Measurements from ENCODE around the gene PPARG. TPM values are rescaled to one million over a fixed set of nuclear protein-coding genes. Genes with fewer than 3 reads are reported as not detected.

Gene PPARG
- total RNA-seq, 2 donors from 2014 or later, result 1.4 to 1.9 TPM

GRCh38 chr3:12408984-12409683 is 120.3 kb downstream of the PPARG start:
- DNase-seq (no peak), ATAC-seq (replicated peaks in 1 of 2) (no peak)
- Mint-ChIP-seq H3K9me3 (no peaks in the 10 kb centered on the region), H3K4me3 (no peak overlapping the region), H3K27ac (no peak overlapping the region), H3K36me3 (ENCODE audit: insufficient read depth in 2 of 2) (no peaks in the 10 kb centered on the region), H3K27me3 (ENCODE audit: low read depth) (peaks cover 33% of the 10 kb centered on the region), H3K4me1 (ENCODE audit: low read depth) (no peaks in the 10 kb centered on the region)

DNA sequence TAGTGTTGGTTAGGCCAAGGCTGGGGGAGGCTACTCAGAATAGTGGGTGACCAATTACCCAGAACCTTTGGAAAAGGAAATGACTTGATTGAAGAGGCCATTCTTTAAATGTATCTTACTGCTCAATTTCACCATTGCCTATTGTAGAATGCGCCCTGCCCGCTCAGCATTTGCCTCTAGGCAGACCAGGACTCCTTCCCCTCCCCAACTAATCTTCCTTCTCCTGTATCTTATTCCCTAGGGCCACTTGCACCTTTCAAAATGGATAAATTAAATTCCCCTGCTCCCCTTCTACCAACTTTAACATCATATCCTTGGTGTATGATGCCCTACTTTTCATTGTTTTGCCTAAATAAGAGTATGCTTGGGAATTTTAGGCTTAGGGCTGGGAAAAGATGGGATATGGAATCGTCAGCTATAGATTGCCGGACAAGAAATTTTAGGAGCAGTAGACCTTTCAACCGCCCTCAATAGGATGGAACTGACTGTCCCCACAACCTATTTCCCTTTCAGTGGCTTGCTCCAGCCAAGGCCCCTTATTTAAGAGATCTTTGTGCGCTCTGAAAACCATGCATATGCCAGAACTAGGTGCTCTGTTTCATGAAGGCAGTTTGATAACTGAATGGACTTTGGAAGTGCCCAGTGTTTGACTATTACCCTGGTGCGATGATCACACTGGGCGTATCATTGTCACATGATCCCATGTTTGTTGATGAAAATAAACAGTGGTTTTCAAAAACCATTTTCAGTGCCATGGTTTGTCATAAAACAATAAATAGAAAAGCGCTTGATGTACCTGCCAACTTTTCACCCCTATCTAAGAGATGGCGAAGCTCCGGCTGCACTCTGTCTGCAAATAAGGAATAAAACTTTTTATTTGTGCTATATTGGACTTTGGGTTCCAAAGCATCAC is 121.1 kb downstream of the PPARG start:
- DNase-seq, result no peak
- no peaks in the 10 kb centered on the region for H3K36me3 Mint-ChIP-seq (ENCODE audit: insufficient read depth in 2 of 2)
- peaks cover 29% of the 10 kb centered on the region for H3K27me3 Mint-ChIP-seq (ENCODE audit: low read depth)
- no peak overlapping the region for H3K27ac Mint-ChIP-seq
- no peak overlapping the region for H3K4me3 Mint-ChIP-seq
- H3K4me1 Mint-ChIP-seq (ENCODE audit: low read depth), result peaks cover 2% of the 10 kb centered on the region
- no peak for ATAC-seq (replicated peaks in 1 of 2)
- no peaks in the 10 kb centered on the region for H3K9me3 Mint-ChIP-seq

DNA sequence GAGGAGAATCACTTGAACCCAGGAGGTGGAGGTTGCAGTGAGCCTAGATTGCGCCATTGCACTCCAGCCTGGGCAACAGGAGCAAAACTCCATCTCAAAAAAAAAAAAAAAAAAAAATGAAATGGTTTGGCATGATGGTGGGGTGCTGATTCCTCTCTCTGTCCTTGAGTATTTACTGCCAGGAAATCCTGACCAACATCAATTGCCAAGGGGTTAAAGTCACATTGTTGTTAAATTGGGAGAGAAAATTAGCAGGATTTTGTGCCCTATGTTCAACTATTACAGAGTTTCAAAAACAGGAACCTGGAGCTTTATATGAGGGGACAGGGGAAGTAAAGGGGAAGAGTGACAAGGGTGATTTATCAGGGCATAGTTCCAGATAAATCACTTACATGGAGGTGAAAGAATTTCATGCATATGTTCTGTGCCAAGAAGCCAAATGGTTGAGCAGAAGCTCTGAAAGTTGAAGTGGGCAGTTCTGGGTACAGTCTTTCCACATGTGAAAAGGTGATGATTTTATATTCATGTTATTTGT is 124.9 kb downstream of the PPARG start:
- Mint-ChIP-seq H3K36me3 (ENCODE audit: insufficient read depth in 2 of 2) (no peaks in the 10 kb centered on the region), H3K27ac (no peak overlapping the region), H3K4me1 (ENCODE audit: low read depth) (peaks cover 6% of the 10 kb centered on the region), H3K9me3 (no peaks in the 10 kb centered on the region), H3K4me3 (no peak overlapping the region), H3K27me3 (ENCODE audit: low read depth) (peaks cover 19% of the 10 kb centered on the region)
- ATAC-seq (replicated peaks in 1 of 2), result no peak
- DNase-seq, result no peak

DNA sequence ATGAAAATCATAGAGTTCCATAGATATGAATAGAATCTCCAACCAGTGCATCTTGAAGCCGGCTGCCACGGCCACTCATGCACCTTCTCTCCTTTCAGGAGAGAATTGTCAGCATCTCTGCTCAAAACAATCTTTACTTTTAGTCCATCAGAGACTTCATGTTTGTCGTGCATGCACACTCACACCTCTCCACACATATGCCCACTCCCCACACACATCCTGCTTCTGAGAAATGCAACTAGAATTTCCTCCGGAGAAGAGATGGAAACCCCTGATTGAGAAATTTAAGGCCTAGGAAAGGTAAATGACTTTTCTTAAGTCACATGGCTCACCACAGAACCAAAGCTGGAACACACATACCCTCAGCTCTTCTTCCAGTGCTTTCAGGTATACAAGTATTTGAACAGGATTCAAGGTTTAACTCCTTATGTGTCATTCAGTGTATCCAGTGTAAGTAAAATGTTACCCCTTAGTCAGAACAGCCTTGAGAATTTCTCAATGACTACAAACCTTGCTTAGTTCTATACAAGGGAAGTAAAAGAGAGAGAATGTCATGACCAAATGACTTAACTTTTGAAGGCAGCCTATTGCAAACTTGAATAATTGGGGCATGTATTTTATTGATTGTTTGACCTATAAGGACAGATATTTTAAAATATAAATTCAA is 126.3 kb downstream of the PPARG start:
- ATAC-seq (replicated peaks in 1 of 2), result peak; percentile 15 to 91
- H3K4me1 Mint-ChIP-seq (ENCODE audit: low read depth), result peaks cover 7% of the 10 kb centered on the region
- H3K4me3 Mint-ChIP-seq, result no peak overlapping the region
- no peak overlapping the region for H3K27ac Mint-ChIP-seq
- DNase-seq, result no peak
- H3K27me3 Mint-ChIP-seq (ENCODE audit: low read depth), result peaks cover 15% of the 10 kb centered on the region
- no peaks in the 10 kb centered on the region for H3K9me3 Mint-ChIP-seq
- H3K36me3 Mint-ChIP-seq (ENCODE audit: insufficient read depth in 2 of 2), result no peaks in the 10 kb centered on the region

DNA sequence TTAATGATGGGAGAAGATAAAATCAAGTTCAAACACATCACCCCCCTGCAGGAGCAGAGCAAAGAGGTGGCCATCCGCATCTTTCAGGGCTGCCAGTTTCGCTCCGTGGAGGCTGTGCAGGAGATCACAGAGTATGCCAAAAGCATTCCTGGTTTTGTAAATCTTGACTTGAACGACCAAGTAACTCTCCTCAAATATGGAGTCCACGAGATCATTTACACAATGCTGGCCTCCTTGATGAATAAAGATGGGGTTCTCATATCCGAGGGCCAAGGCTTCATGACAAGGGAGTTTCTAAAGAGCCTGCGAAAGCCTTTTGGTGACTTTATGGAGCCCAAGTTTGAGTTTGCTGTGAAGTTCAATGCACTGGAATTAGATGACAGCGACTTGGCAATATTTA is 127.9 kb downstream of the PPARG start:
- ATAC-seq (replicated peaks in 1 of 2), result no peak
- Mint-ChIP-seq H3K9me3 (no peaks in the 10 kb centered on the region), H3K4me3 (no peak overlapping the region), H3K4me1 (ENCODE audit: low read depth) (peaks cover 19% of the 10 kb centered on the region), H3K27me3 (ENCODE audit: low read depth) (peaks cover 6% of the 10 kb centered on the region), H3K27ac (no peak overlapping the region), H3K36me3 (ENCODE audit: insufficient read depth in 2 of 2) (no peaks in the 10 kb centered on the region)
- DNase-seq, result no peak

GRCh38 chr3:12420393-12420792 is 131.5 kb downstream of the PPARG start:
- Mint-ChIP-seq H3K9me3 (no peaks in the 10 kb centered on the region), H3K27ac (no peak overlapping the region), H3K4me3 (peak overlapping the region; percentile 5 to 6), H3K4me1 (ENCODE audit: low read depth) (peaks cover 29% of the 10 kb centered on the region), H3K27me3 (ENCODE audit: low read depth) (peaks cover 13% of the 10 kb centered on the region), H3K36me3 (ENCODE audit: insufficient read depth in 2 of 2) (no peaks in the 10 kb centered on the region)
- ATAC-seq (replicated peaks in 1 of 2) (peak; percentile 27 to 33), DNase-seq (peak; percentile 9)

- H3K27ac Mint-ChIP-seq, result no peak overlapping the region
- no peaks in the 10 kb centered on the region for H3K36me3 Mint-ChIP-seq (ENCODE audit: insufficient read depth in 2 of 2)
- peaks cover 30% of the 10 kb centered on the region for H3K4me1 Mint-ChIP-seq (ENCODE audit: low read depth)
- DNase-seq, result no peak
- H3K27me3 Mint-ChIP-seq (ENCODE audit: low read depth), result peaks cover 13% of the 10 kb centered on the region
- H3K4me3 Mint-ChIP-seq, result no peak overlapping the region
- ATAC-seq (replicated peaks in 1 of 2), result no peak
- no peaks in the 10 kb centered on the region for H3K9me3 Mint-ChIP-seq
These were observed 132.3 kb downstream of the PPARG start for GRCh38 chr3:12421132-12421531.

DNA sequence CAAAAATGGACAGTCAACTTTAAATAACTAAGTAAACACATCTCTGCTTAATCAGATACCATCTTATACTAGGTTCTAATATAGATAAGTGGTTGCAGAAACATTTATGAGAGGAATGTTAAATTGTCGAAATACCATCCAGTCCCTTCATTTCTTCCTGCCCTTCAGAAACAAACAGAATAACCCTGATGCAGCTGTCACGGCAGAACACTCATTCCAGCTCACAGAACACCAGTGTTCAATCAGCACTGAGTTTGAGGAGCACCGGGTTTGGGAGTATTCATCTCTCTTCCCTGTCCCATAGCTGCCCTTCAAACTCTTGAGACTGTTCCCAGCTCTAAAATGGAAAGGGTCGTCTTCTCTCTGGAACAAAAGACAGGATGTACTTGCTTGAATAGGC is 134.3 kb downstream of the PPARG start:
- no peak for ATAC-seq (replicated peaks in 1 of 2)
- no peaks in the 10 kb centered on the region for H3K9me3 Mint-ChIP-seq
- peaks cover 30% of the 10 kb centered on the region for H3K4me1 Mint-ChIP-seq (ENCODE audit: low read depth)

DNA sequence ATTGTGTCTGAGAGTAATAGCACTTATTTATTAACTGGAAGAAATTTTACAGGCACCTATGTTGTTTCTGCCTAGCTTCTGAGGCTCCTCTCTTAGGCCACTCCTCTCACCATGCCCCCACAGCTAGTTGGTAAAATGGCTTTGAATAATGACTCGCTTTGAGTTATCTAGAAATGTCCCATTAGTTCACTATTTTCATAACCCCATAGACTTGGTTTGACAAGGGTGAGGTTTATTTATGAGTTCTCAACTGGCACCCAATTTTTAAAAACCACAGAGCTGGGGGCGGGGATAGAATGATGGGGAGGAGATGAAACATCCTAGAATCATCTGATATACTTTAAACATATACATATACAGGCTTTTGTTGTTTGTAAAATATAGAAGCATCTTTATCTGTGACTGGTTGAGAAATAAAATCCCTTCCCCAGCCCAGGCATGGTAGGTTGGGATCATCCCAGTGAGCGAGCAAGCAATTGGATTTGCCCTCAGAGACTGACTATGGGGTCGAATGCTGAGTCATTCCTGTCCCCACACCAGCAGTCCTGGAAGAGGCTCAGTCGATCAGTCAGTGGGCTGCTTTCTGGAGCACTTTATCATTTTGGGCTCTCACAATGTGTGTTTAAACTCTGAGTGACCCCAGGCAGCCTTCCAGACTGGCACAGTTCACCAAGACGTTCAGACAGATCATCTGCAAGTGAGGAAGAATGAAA is 135.2 kb downstream of the PPARG start:
- peak; percentile 64 to 85 for ATAC-seq (replicated peaks in 1 of 2)
- Mint-ChIP-seq H3K4me1 (ENCODE audit: low read depth) (peaks cover 30% of the 10 kb centered on the region), H3K27ac (no peak overlapping the region), H3K4me3 (peak overlapping the region; percentile 4 to 38), H3K36me3 (ENCODE audit: insufficient read depth in 2 of 2) (no peaks in the 10 kb centered on the region), H3K27me3 (ENCODE audit: low read depth) (peaks cover 24% of the 10 kb centered on the region), H3K9me3 (no peaks in the 10 kb centered on the region)
- peak; percentile 24 to 33 for DNase-seq

More for the DNA sequence above, 134.3 kb downstream of the PPARG start:
- Mint-ChIP-seq H3K4me3 (no peak overlapping the region), H3K36me3 (ENCODE audit: insufficient read depth in 2 of 2) (no peaks in the 10 kb centered on the region), H3K27ac (no peak overlapping the region), H3K27me3 (ENCODE audit: low read depth) (peaks cover 24% of the 10 kb centered on the region)
- no peak for DNase-seq

GRCh38 chr3:12424635-12425319 is 135.9 kb downstream of the PPARG start:
- no peak overlapping the region for H3K27ac Mint-ChIP-seq
- H3K36me3 Mint-ChIP-seq (ENCODE audit: insufficient read depth in 2 of 2), result no peaks in the 10 kb centered on the region
- no peaks in the 10 kb centered on the region for H3K9me3 Mint-ChIP-seq
- H3K4me1 Mint-ChIP-seq (ENCODE audit: low read depth), result peaks cover 30% of the 10 kb centered on the region
- H3K27me3 Mint-ChIP-seq (ENCODE audit: low read depth), result peaks cover 25% of the 10 kb centered on the region
- H3K4me3 Mint-ChIP-seq, result peak overlapping the region; percentile 4 to 38
- ATAC-seq (replicated peaks in 1 of 2) (no peak), DNase-seq (no peak)

DNA sequence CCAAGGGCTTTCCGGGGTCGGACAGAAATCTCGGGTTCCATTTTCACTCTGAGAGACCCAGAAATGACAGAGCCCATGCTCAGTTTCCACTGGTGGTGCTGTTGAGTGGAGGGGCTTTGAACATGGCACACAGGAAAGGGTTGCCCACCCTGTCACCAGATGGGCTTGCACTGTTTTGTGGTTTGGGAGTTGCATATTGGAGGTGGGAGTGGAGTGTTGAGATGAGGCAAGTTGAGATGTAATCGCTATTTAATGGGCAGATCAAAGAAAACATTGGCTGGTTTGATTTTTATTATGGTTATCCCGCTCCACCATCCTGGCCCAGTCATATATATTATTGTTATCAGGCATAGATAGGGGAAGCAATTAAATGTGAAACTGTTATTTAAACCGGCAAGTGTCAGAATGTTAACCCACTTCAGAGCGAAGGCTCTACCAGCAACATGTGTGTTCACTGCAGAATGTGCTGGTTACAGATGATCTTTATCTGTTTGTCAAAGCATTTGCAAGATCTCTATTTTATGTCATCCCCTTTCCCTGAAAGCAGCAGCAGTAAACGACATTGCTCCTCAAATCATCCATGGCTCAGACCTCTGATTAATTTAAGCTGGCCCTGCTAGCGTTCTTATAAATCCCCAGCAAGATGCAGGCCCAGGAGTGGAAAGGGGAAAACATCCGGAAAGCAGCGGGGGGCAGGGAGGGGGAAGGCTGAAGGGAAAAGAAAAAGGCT is 137.1 kb downstream of the PPARG start:
- Mint-ChIP-seq H3K9me3 (no peaks in the 10 kb centered on the region), H3K27me3 (ENCODE audit: low read depth) (peaks cover 37% of the 10 kb centered on the region), H3K27ac (no peak overlapping the region), H3K4me1 (ENCODE audit: low read depth) (peaks cover 23% of the 10 kb centered on the region), H3K36me3 (ENCODE audit: insufficient read depth in 2 of 2) (no peaks in the 10 kb centered on the region), H3K4me3 (no peak overlapping the region)
- peak in 1 of 2 donors; percentile 12 for ATAC-seq (replicated peaks in 1 of 2)
- no peak for DNase-seq
